ENCODE data around the gene NOD2.

NOD2 gene

GRCh38 chr16:50718061-50718760, 24.8 kb downstream of the NOD2 start:
- in situ Hi-C loops (cut with HindIII; ENCODE audit: low pct_unique_long_range_greater_than_20kb, low sequenced_read_pairs), result no loop called here
- DNase-seq (ENCODE audit: low read depth in 1 of 2, low spot score in 1 of 2), result no peak

GRCh38 chr16:50718761-50719400, 25.5 kb downstream of the NOD2 start:
- in situ Hi-C loops (cut with HindIII; ENCODE audit: low pct_unique_long_range_greater_than_20kb, low sequenced_read_pairs), result no loop called here
- no peak for TF ChIP-seq JUND (IDR thresholded peaks at IDR 0.05; ENCODE audit: low read depth)
- peak in 1 of 2 experiments; percentile 68 for DNase-seq (ENCODE audit: low read depth in 1 of 2, low spot score in 1 of 2)

More at GRCh38 chr16:50718061-50718760, 24.8 kb downstream of the NOD2 start:
- no peak for TF ChIP-seq JUND (IDR thresholded peaks at IDR 0.05; ENCODE audit: low read depth)

GRCh38 chr16:50719401-50720337, 26.3 kb downstream of the NOD2 start:
- in situ Hi-C loops (cut with HindIII; ENCODE audit: low pct_unique_long_range_greater_than_20kb, low sequenced_read_pairs), result no loop called here
- no peak for TF ChIP-seq JUND (IDR thresholded peaks at IDR 0.05; ENCODE audit: low read depth)
- DNase-seq (ENCODE audit: low read depth in 1 of 2, low spot score in 1 of 2), result peak in 1 of 2 experiments; percentile 66

GRCh38 chr16:50721549-50722404, 28.4 kb downstream of the NOD2 start:
- in situ Hi-C loops (cut with HindIII; ENCODE audit: low pct_unique_long_range_greater_than_20kb, low sequenced_read_pairs), result no loop called here
- no peak for TF ChIP-seq JUND (IDR thresholded peaks at IDR 0.05; ENCODE audit: low read depth)

GRCh38 chr16:50722405-50722737, 29.0 kb downstream of the NOD2 start:
- no peak for DNase-seq (ENCODE audit: low read depth in 1 of 2, low spot score in 1 of 2)
- no peak for TF ChIP-seq JUND (IDR thresholded peaks at IDR 0.05; ENCODE audit: low read depth)

More at GRCh38 chr16:50721549-50722404, 28.4 kb downstream of the NOD2 start:
- no peak for DNase-seq (ENCODE audit: low read depth in 1 of 2, low spot score in 1 of 2)

GRCh38 chr16:50722960-50723359, 29.6 kb downstream of the NOD2 start:
- in situ Hi-C loops (cut with HindIII; ENCODE audit: low pct_unique_long_range_greater_than_20kb, low sequenced_read_pairs), result no loop called here
- TF ChIP-seq JUND (IDR thresholded peaks at IDR 0.05; ENCODE audit: low read depth), result no peak
- DNase-seq (ENCODE audit: low read depth in 1 of 2, low spot score in 1 of 2), result no peak

More at GRCh38 chr16:50722405-50722737, 29.0 kb downstream of the NOD2 start:
- in situ Hi-C loops (cut with HindIII; ENCODE audit: low pct_unique_long_range_greater_than_20kb, low sequenced_read_pairs), result no loop called here

- in situ Hi-C loops (cut with HindIII; ENCODE audit: low pct_unique_long_range_greater_than_20kb, low sequenced_read_pairs), result no loop called here
- TF ChIP-seq JUND (IDR thresholded peaks at IDR 0.05; ENCODE audit: low read depth), result no peak
- no peak for DNase-seq (ENCODE audit: low read depth in 1 of 2, low spot score in 1 of 2)
Measured at GRCh38 chr16:50724306-50724705, 30.9 kb downstream of the NOD2 start.

- in situ Hi-C loops (cut with HindIII; ENCODE audit: low pct_unique_long_range_greater_than_20kb, low sequenced_read_pairs), result no loop called here
- DNase-seq (ENCODE audit: low read depth in 1 of 2, low spot score in 1 of 2), result no peak
Measured at GRCh38 chr16:50731130-50731988, 38.0 kb downstream of the NOD2 start.

GRCh38 chr16:50731989-50732832, 38.8 kb downstream of the NOD2 start:
- in situ Hi-C loops (cut with HindIII; ENCODE audit: low pct_unique_long_range_greater_than_20kb, low sequenced_read_pairs), result no loop called here
- no peak for DNase-seq (ENCODE audit: low read depth in 1 of 2, low spot score in 1 of 2)
- TF ChIP-seq JUND (IDR thresholded peaks at IDR 0.05; ENCODE audit: low read depth), result no peak

More at GRCh38 chr16:50731130-50731988, 38.0 kb downstream of the NOD2 start:
- TF ChIP-seq JUND (IDR thresholded peaks at IDR 0.05; ENCODE audit: low read depth), result no peak

- DNase-seq (ENCODE audit: low read depth in 1 of 2, low spot score in 1 of 2), result no peak
- in situ Hi-C loops (cut with HindIII; ENCODE audit: low pct_unique_long_range_greater_than_20kb, low sequenced_read_pairs), result no loop called here
- no peak for TF ChIP-seq JUND (IDR thresholded peaks at IDR 0.05; ENCODE audit: low read depth)
Measured at GRCh38 chr16:50733468-50733867, 40.1 kb downstream of the NOD2 start.

All from T47D (cell line).